ENCODE data around the gene CGREF1. TPM values are rescaled to one million over a fixed set of nuclear protein-coding genes. Genes with fewer than 3 reads are reported as not detected.

Gene CGREF1
- total and polyA plus RNA-seq, 2 donors (not counting 1 experiment from before 2014, with no cell fraction given) = 1.5 to 2.3 TPM

DNA sequence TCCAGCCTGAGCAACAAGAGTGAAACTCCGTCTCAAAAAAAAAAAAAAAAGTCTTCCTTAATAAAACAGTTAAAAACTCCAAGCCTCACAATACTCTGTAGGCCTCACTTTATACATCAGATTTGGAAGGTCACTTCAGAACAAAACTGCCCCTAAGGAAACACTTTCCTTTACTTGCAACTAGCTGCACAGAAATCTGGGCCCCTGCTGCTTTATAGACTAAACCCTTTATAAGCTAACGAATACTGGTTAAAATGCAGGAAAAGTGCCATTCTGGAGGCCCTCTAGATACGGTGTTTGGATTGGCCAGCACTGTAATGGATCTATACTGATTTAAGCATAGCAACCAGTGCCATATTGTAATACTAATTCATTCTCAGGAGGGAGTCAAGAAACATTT is 6.2 kb upstream of the CGREF1 start:
- Histone ChIP-seq H3K27ac (ENCODE audit: insufficient read depth, low read length) (no peak overlapping the region), H3K4me2 (ENCODE audit: extremely low read depth, insufficient read depth, low read length) (no peak overlapping the region), H3K4me3 (replicated peaks in 1 of 4; ENCODE audit: control extremely low read depth in 1 of 4, insufficient read depth in 1 of 4, low read depth in 3 of 4, low read length in 4 of 4) (no peak overlapping the region), H3K9me3 (ENCODE audit: control insufficient read depth, insufficient read depth, low read depth, low read length) (no peaks in the 10 kb centered on the region), H2AFZ (ENCODE audit: low read length) (no peak overlapping the region), H3K36me3 (ENCODE audit: control insufficient read depth, insufficient read depth, low read length) (peaks cover 2% of the 10 kb centered on the region), H3K9ac (ENCODE audit: insufficient read depth, low read length) (no peak overlapping the region), H3K79me2 (ENCODE audit: control insufficient read depth, insufficient read depth, low read length) (no peaks in the 10 kb centered on the region), H3K27me3 (ENCODE audit: control insufficient read depth, insufficient read depth, low read length) (peaks cover 19% of the 10 kb centered on the region), H3K4me1 (ENCODE audit: control insufficient read depth, extremely low read depth, insufficient read depth, low read length) (no peaks in the 10 kb centered on the region), H4K20me1 (ENCODE audit: control insufficient read depth, extremely low read depth, insufficient read depth, low read length) (no peaks in the 10 kb centered on the region)
- DNase-seq (ENCODE audit: low read depth in 2 of 2) = no peak
- no peak for TF ChIP-seq EZH2 (IDR thresholded peaks at IDR 0.05; ENCODE audit: low read length, missing control alignments)
- TF ChIP-seq, protein P1, sequence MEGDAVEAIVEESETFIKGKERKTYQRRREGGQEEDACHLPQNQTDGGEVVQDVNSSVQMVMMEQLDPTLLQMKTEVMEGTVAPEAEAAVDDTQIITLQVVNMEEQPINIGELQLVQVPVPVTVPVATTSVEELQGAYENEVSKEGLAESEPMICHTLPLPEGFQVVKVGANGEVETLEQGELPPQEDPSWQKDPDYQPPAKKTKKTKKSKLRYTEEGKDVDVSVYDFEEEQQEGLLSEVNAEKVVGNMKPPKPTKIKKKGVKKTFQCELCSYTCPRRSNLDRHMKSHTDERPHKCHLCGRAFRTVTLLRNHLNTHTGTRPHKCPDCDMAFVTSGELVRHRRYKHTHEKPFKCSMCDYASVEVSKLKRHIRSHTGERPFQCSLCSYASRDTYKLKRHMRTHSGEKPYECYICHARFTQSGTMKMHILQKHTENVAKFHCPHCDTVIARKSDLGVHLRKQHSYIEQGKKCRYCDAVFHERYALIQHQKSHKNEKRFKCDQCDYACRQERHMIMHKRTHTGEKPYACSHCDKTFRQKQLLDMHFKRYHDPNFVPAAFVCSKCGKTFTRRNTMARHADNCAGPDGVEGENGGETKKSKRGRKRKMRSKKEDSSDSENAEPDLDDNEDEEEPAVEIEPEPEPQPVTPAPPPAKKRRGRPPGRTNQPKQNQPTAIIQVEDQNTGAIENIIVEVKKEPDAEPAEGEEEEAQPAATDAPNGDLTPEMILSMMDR (conservative IDR thresholded peaks at IDR 0.05 in 1 of 2, IDR thresholded peaks at IDR 0.05 in 1 of 2; ENCODE audit: low read depth in 1 of 2, low read length in 2 of 2) = no peak

DNA sequence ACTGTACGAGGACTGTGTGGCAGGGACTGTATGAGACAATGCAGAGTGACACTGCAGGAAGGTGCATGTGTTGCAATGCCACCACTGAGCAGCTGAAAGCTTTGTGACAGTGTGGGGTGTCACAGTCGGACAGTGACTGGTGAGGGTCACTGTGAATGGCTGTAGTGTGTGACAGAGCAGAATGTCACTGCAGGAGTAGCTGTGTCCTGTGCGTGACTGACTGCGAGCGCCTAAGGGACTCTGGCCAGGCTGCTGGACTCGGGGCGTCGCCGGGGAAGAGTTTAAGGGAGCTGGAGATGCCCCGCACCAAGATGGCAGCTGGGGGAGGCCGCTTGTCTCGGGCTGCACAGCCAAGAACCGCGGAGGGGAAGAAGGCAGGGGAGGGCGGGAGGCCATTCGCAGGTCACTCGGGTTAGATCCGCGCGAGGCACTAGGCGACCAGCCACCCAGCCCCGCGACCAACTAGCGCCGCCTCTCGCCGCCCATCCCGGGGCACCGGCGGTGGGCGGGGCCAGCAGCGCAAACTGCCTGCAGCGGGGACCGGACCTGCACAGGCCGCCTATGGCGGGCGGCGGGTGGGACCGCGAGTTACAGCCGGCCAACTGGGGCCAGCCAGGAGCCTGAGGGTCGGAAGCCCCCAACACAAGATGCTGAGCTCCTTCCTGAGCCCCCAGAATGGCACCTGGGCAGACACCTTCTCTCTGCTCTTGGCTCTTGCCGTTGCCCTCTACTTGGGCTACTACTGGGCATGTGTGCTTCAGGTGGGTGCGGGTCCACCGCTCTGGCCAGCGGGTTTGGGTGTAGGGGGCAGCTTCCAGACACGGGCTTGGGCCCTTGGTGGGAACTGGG is 4.6 kb upstream of the CGREF1 start, which contains the start of gene ABHD1:
Gene ABHD1 (plus strand): TSS at position 514 of the 849 bp plus-strand sequence. CDS start 134 bp downstream, at position 648.
- no peaks in the 10 kb centered on the region for H3K79me2 ChIP-seq (ENCODE audit: control insufficient read depth, insufficient read depth, low read length)
- H3K9me3 ChIP-seq (ENCODE audit: control insufficient read depth, insufficient read depth, low read depth, low read length) = no peaks in the 10 kb centered on the region
- H3K4me1 ChIP-seq (ENCODE audit: control insufficient read depth, extremely low read depth, insufficient read depth, low read length) = no peaks in the 10 kb centered on the region
- peak within 1 kb of the TSS; percentile 92 for H2AFZ ChIP-seq (ENCODE audit: low read length)
- no peaks in the 10 kb centered on the region for H4K20me1 ChIP-seq (ENCODE audit: control insufficient read depth, extremely low read depth, insufficient read depth, low read length)
- peak within 1 kb of the TSS; percentile 48 to 62 (median 52) for H3K4me3 ChIP-seq (replicated peaks in 1 of 4; ENCODE audit: control extremely low read depth in 1 of 4, insufficient read depth in 1 of 4, low read depth in 3 of 4, low read length in 4 of 4)
- no peak within 1 kb of the TSS for H3K9ac ChIP-seq (ENCODE audit: insufficient read depth, low read length)
- peak within 1 kb of the TSS; percentile 85 for H3K4me2 ChIP-seq (ENCODE audit: extremely low read depth, insufficient read depth, low read length)
- DNase-seq (ENCODE audit: low read depth in 2 of 2) = peak in 1 of 2 donors; percentile 11
- H3K27me3 ChIP-seq (ENCODE audit: control insufficient read depth, insufficient read depth, low read length) = peaks cover 29% of the 10 kb centered on the region
- no peak for TF ChIP-seq EZH2 (IDR thresholded peaks at IDR 0.05; ENCODE audit: low read length, missing control alignments)
- TF ChIP-seq, protein P1 (conservative IDR thresholded peaks at IDR 0.05 in 1 of 2, IDR thresholded peaks at IDR 0.05 in 1 of 2; ENCODE audit: low read depth in 1 of 2, low read length in 2 of 2) = no peak
- H3K27ac ChIP-seq (ENCODE audit: insufficient read depth, low read length) = no peak within 1 kb of the TSS
- no peaks in the 10 kb centered on the region for H3K36me3 ChIP-seq (ENCODE audit: control insufficient read depth, insufficient read depth, low read length)

DNA sequence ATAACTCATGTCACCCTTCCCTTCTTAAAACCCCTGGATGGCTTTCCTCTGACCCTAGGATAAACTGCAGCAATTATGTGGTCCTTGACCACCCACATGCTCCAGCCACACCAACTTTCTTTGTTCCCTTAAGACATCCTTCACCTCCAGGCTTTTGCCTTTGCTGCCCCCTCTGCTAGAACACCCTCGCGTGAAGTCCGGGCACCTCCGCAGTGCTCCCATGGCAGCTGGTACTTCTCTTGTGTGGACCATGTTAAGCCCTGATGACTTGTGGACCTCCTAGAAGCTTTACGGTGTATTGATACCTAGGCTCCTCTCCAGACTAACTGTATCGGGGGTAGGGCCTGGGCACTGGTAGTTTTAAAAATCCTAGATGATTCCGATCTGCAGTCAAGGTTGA is 3.9 kb upstream of the CGREF1 start:
- Histone ChIP-seq H3K27ac (ENCODE audit: insufficient read depth, low read length) (no peak overlapping the region), H3K36me3 (ENCODE audit: control insufficient read depth, insufficient read depth, low read length) (no peaks in the 10 kb centered on the region), H3K4me2 (ENCODE audit: extremely low read depth, insufficient read depth, low read length) (no peak overlapping the region), H3K9me3 (ENCODE audit: control insufficient read depth, insufficient read depth, low read depth, low read length) (no peaks in the 10 kb centered on the region), H4K20me1 (ENCODE audit: control insufficient read depth, extremely low read depth, insufficient read depth, low read length) (no peaks in the 10 kb centered on the region), H3K27me3 (ENCODE audit: control insufficient read depth, insufficient read depth, low read length) (peaks cover 36% of the 10 kb centered on the region), H3K79me2 (ENCODE audit: control insufficient read depth, insufficient read depth, low read length) (no peaks in the 10 kb centered on the region), H3K4me3 (replicated peaks in 1 of 4; ENCODE audit: control extremely low read depth in 1 of 4, insufficient read depth in 1 of 4, low read depth in 3 of 4, low read length in 4 of 4) (no peak overlapping the region), H2AFZ (ENCODE audit: low read length) (no peak overlapping the region), H3K4me1 (ENCODE audit: control insufficient read depth, extremely low read depth, insufficient read depth, low read length) (no peaks in the 10 kb centered on the region), H3K9ac (ENCODE audit: insufficient read depth, low read length) (no peak overlapping the region)
- TF ChIP-seq EZH2 (IDR thresholded peaks at IDR 0.05; ENCODE audit: low read length, missing control alignments) = no peak
- TF ChIP-seq, protein P1 (conservative IDR thresholded peaks at IDR 0.05 in 1 of 2, IDR thresholded peaks at IDR 0.05 in 1 of 2; ENCODE audit: low read depth in 1 of 2, low read length in 2 of 2) = no peak
- DNase-seq (ENCODE audit: low read depth in 2 of 2) = no peak
